ENCODE measurements around the gene MEF2D.

MEF2D gene

DNA sequence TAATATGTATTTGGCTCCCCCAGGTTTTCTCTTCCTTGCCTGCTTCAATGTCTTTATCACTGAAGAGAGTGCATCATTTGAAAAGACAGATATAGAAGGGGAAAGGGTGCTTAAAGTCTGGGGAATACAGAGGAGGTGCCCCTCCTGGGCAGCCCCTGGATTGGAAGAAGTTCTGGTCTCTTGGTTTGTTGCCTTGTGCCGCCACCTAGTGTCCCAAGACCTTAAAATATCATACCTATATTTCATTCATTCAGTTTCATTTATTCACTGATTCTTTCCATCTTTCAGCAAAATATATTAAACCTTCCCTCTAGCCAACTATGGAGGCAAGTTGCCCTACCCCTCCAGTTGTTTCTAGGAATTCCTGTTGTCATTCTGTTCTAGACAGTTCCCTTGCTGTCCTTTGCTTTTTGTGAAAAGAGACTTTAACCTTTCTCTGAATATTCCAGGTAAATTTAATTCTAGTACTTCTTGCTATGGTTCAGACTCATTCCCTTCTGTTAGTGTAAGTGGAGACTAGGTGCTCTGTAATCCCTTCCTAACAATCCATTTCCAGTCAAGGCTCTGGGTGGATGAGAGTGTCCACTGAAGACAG, 56.1 kb downstream of the MEF2D start:
- DNase-seq (ENCODE audit: low read depth, low spot score): no peak

DNA sequence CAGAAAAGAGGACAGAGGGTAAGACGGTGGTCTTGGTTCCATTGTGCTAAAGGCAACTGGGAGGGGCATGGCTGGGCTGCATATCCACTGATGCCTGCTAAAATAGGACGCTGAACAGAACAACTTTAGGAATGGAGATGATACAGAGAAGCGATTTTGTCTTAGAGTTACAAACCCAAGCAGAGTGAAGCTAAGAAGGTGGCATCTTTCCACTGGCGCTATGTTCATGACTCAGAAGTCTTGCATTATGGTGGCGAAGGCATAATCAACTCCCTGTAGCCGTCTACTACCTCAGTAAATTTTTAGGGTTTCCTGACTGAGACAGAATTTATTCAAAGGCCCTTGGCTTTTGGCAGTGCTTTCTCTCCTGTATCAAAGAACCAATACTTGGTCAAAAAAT, 57.3 kb downstream of the MEF2D start:
- DNase-seq (ENCODE audit: low read depth, low spot score): no peak

- DNase-seq (ENCODE audit: low read depth, low spot score): no peak
Measured at GRCh38 chr1:156440654-156441437, 59.7 kb downstream of the MEF2D start.

DNA sequence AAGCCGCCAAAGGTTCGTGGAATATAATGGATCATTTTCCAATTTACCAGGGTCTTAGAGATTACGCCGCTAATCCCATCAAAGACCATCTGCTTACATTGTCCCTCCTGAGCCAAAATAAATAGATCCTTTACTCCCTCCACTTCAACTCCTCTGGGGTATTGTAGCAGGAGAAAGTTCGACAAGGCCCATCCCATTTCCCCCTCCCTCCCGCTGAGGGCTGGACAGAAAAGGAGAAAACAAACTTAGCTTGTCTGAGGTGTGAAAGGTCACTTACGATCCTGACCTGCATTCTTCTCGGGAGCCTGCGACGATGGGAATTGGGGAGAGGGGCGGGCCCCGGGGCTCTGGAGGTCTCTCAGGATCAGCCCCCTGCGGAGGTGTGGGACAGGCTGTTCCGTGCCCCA, 60.8 kb downstream of the MEF2D start:
- no peak for DNase-seq (ENCODE audit: low read depth, low spot score)

DNA sequence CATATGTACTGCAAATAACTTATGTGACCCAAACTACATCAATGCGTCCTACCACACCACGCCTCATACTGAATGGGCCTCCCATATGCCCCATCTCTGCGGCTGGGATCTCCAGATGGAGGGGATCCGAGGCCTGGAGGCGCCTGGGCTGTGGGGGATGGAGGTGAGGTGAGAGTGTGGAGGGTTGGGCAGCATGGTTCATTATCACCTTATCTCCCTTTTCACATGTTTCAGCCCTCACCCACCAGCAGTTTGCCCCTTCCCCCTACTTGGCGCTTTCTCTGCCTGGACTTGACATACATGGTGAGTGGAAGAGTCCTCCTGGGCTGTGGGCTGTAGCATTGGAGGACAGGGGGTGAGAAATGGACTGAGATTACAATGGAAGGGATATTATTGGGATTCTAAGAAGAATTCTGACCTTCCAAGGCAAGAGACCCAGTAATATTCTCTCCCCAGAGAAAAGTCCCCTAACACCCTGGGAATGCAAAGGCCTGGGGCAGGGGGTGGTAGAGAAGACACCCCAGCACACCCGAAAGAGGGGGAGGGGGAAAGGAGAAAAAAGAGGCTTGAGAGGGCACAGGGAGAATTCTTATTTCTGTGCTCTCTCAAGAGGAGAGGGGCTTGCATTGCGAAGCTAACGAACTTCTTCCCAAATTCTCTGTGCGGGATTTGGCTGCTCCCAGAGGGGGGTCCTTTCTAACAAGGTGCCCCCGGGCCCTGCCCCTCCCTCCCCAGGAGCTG, 61.4 kb downstream of the MEF2D start:
- DNase-seq (ENCODE audit: low read depth, low spot score): no peak

- DNase-seq (ENCODE audit: low read depth, low spot score): no peak
Measured at GRCh38 chr1:156438278-156438987, 62.1 kb downstream of the MEF2D start.

- DNase-seq (ENCODE audit: low read depth, low spot score): no peak
Measured at GRCh38 chr1:156437037-156437867, 63.3 kb downstream of the MEF2D start.

- DNase-seq (ENCODE audit: low read depth, low spot score): no peak
Measured at GRCh38 chr1:156436141-156437036, 64.2 kb downstream of the MEF2D start.

GRCh38 chr1:156435545-156436140, 64.9 kb downstream of the MEF2D start:
- DNase-seq (ENCODE audit: low read depth, low spot score): no peak

DNA sequence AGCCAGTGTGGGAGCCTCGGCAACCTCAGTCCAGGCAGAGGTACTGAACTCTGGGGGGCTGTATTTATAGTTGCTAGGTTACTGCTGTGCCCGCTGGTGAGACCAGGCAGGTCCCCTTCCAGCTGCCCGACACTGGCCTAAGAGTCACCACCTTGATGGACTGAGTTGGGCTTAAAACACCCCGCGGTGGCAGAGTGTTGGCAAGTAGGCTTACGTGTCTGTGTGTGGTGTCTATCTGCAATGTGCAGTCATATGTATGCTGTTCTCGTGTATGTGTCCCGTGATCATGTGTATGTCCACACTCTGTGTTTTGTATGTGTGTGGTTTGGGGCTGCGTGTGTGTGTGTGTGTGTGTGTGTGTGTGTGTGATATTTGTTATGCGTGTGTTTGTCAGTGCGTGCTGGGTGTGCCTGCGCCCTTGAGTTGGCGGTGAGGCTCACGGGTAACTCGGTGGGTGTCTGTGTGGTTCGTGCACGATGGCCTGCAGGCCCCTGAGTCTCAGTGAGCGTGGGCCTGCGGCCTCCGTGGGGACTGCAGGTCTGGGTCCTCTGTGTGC, 65.5 kb downstream of the MEF2D start:
- no peak for DNase-seq (ENCODE audit: low read depth, low spot score)

DNA sequence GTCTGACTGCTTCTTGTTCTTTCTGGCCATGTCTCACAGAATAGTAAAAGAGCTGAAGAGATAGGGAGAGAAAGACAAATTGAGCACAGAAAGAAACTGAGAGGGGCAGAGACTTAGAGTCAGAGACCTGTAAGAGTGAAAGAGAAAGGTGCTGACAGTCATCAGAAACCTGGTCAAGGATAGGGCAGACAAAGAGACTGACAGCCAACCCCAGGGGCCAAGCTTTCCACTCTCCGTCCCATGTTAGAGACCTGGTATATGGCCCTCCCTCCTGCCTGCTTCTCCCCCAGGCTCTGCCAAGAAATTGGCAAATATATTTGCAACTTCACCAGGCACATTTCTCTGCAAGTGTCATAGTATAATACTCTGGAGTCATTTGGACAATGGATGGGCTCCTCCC, 67.0 kb downstream of the MEF2D start:
- no peak for DNase-seq (ENCODE audit: low read depth, low spot score)

- DNase-seq (ENCODE audit: low read depth, low spot score): no peak
Measured at GRCh38 chr1:156433032-156433431, 67.5 kb downstream of the MEF2D start.

DNA sequence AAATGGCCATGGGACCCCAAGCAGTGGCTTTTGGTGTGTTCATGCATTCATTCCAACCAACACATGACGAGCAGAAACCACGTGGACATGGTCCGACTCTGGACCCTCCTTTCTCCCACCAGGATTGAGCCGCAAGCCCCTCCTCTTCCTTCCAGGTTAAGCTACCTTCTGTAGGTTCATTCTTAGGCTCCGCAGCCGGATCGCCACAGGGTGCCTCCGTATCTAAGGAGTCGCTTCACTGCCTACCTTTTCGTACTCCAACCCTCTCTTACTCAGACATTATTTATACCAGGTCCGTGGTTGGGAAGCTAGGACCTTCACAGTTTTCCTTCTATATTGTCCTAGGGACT, 67.9 kb downstream of the MEF2D start:
- no peak for DNase-seq (ENCODE audit: low read depth, low spot score)

DNA sequence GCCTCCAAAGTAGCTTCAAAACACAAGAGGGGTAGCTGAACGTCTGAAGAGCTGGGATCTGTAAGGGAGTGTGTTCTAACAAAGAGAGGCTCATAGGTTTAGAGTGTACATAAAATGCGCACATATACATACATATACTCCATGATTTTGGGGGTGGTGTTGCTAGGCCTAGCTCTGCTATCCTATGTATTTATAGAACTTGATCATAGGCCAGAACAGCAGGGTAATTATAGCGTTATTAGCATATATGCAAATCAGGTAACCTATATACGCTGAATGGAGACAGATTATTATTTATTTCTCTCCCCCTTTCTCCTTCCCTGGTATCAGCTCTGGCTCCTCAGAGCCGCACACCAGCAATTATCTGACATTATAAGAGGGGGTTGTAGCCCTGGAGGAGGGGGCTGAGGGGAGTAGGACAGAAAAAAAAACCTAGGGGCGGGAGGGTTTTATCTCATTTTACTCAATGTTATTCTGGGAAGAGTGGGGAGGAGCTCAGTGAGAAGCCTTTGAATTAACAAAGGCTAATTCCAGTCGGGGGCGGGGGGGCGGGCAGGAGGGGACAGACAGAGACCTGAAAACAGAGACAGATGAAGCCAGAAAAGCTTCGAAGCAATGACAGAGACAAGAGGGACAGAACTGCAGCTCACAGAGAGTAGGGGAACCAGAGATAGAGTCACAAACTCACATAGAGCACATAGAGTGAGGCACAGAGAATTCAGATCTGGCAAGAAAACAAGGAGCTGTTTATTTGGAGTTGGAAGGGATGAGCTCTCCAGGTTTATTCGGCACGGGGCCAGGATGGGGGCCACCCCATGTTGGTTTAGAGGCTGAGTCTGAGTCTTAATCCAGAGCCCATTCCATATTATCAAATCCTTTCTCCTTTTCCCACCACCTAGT, 68.6 kb downstream of the MEF2D start:
- DNase-seq (ENCODE audit: low read depth, low spot score): no peak

DNA sequence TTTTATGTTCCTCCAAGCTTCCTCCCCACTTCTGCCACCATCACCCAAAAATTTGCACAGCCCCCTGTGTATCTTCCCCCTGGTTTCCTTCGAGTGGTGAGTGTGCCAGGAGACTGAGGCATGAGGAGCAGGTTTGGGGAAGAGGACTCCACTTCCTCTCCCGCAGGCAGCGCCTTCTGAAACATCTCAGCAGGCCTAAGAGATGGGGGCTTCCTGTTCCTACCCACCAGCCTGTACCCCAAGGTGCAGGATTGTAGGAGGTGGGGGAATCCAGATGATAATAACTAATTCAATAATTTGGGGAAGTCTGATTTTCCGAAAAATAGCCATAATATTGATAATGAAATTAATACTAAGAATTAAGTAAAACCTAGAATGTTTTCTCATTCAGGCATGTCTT, 69.2 kb downstream of the MEF2D start:
- no peak for DNase-seq (ENCODE audit: low read depth, low spot score)

GRCh38 chr1:156430866-156431265, 69.7 kb downstream of the MEF2D start:
- no peak for DNase-seq (ENCODE audit: low read depth, low spot score)

DNA sequence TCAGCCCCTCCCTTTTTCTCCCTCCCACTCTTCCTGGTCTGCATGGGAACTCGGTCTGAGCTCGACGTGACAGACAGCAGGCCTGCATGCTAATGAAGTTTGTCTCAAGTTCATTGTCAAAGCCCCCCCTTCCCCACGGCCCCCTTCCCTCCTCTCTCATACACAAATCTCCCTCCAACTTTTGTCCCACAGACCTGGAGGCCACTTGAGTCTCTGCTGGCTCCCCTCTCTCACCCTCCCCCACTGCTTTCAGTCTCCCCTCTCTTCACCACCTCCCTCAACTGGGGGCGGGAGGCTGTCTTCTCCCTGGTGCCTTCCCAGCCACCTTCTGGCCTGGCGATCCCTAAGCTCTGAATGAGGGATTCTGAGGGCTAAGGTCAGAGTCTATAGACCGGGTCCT, 70.3 kb downstream of the MEF2D start:
- DNase-seq (ENCODE audit: low read depth, low spot score): no peak

DNA sequence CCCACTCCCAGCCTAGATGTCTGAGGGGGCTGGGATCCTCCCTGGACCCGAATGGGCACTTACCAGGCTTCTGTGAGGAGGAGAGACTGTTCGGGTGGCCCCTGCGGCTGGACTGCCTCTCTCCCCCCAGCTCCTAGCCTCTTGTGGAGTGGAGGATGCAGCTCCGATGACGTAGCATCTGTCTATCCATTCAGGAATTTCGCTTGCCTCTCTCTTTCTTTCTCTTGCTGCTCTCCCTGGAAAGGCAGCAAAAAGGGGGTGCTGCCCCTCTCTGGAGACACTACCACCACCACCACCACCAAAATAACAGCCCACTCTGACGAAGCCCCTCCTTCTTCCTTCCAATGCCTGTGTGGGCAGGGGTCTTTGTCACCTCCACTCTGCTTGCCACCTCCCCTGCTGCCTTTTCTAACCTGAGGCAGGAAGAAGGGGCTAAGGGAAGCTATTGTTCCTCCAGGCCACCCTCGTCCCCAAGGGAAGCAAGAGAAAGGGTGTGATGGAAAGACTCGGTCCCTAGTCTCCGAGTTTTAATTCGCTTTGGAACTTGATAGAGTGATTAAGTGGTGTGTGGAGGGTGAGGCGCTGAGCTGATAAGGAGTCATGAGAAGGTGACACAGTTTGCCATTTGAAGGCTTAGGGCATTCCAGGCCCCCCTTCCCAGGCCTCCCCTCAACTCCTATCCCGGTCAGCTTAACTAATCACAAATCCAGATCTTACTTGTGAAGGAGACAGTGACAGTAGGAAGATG, 71.1 kb downstream of the MEF2D start:
- DNase-seq (ENCODE audit: low read depth, low spot score): no peak
